GM21619 (cell line): ENCODE results near the gene SAG.

ENCODE experiments used
- ATAC-seq: cut with Tn5 transposase; IDR thresholded peaks from one replicate; pipeline ENCODE4 v1.9.1; 2021; ENCODE audit not compliant: unreplicated experiment

SAG gene

DNA sequence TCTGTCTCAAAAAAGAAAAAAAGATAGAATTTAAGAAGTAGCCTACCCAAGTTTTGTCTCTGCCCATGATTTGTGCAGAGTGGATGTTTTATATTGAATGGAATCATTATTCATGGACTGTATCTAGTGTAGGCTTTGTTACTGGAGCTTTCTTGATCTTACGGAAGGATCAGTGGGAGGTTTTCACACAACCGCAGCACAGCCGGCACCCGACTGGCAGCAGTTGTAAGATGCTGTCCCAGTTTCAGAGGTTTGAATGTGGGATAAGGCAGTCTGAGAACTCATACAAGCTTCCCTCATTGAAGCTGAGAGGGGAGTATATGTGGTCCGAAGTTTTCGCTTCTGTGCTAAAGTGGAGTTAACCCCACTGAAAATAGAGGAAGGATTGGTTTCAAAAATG is 19.7 kb upstream of the SAG start:
- no peak for ATAC-seq

- no peak for ATAC-seq
Measured at GRCh38 chr2:233288663-233289062, 19.0 kb upstream of the SAG start.

GRCh38 chr2:233289648-233290047 is 18.0 kb upstream of the SAG start:
- no peak for ATAC-seq

- no peak for ATAC-seq
Measured at GRCh38 chr2:233290051-233290845, 17.4 kb upstream of the SAG start.

- no peak for ATAC-seq
Measured at GRCh38 chr2:233295891-233296290, 11.7 kb upstream of the SAG start.

GRCh38 chr2:233297076-233297475 is 10.5 kb upstream of the SAG start:
- ATAC-seq: no peak

DNA sequence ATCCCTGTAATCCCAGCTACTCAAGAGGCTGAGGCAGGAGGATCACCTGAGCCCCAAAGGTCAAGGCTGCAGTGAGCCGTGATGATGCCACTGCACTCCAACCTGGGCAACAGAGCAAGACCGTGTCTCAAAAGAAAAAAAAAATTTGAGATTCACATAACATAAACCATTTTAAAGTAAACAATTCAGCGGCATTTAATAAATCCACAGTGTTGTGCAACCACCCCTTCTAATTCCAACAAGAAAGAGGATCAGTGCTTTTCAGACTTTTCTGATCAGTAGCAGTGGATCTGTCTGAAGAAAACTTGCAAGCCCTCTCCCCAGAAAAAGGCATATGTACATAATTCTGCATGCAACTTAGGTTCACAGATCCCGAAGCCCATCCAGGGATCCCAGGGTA is 7.2 kb upstream of the SAG start:
- no peak for ATAC-seq

- no peak for ATAC-seq
Measured at GRCh38 chr2:233301248-233301647, 6.4 kb upstream of the SAG start.

DNA sequence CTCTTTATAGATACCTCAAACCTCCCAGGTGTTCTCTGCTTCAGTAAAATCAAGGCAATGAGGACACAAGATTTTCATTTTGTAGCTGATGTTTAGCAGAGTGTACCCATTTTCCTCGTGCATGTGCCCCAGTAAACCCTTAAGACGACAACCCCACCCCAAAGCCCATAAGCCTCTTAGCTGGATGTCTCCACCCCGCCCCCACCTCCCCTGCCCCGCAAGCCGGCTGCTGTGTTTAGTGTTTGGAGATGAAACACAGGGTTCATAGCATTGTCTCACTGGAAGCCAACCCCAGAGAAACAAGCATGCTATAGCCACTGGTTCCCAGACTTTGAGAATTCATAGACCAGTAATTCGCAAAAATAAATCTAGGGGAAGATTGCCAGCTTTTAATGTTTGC is 5.8 kb upstream of the SAG start:
- no peak for ATAC-seq

GRCh38 chr2:233303252-233303651 is 4.4 kb upstream of the SAG start:
- no peak for ATAC-seq

DNA sequence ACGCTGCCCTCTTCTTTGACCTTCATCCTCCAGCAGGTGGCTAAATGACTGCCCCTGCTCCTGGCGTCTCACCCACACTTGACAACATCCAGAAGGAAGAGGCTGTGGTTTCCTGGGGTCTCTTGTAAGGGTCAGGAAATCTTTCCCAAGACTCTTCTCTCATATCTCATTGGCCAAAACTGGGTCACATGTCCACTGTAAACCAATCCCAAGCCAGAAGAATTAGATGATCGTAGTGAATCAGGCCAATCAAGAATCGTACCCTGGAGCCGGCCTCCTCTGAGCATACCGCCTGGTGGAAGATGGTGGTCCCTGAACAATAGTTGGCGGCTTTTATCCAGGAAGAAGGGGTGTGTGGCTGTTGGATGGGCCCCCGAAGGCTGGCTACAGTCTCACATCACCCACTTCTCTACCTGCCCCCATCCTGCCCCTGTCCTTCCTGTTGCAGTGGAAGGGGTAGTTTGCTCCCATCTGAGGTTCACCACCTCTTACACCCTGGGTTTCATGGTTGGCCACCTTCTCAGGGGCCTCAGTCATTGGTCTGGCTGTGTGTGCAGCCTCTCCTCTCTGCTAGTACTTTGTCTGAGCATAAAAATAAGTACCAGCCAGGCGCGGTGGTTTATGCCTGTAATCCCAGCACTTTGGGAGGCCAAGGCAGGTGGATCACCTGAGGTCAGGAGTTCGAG is 3.8 kb downstream of the SAG start:
- no peak for ATAC-seq

DNA sequence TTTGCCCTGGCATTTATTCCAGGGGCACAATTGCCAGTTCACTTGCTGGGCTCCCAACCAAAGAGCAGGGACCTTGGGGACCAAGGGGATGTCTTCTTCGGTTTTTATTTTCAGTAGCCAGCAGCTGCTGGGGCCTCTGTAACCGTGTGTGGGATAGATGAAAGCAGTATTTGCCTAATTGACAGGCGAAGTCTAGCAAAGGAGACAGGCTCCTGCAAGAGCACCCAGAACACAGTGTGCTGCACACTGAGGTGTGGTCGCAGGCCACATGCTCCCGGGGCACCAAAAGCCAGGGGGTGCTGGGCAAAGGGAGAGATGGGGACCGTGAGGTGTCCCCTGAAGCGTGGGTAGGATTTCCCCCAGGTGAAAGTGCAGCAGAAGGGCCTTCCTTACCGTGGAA is 5.3 kb downstream of the SAG start:
- ATAC-seq: no peak

GRCh38 chr2:233314180-233314925 is 6.7 kb downstream of the SAG start:
- no peak for ATAC-seq

DNA sequence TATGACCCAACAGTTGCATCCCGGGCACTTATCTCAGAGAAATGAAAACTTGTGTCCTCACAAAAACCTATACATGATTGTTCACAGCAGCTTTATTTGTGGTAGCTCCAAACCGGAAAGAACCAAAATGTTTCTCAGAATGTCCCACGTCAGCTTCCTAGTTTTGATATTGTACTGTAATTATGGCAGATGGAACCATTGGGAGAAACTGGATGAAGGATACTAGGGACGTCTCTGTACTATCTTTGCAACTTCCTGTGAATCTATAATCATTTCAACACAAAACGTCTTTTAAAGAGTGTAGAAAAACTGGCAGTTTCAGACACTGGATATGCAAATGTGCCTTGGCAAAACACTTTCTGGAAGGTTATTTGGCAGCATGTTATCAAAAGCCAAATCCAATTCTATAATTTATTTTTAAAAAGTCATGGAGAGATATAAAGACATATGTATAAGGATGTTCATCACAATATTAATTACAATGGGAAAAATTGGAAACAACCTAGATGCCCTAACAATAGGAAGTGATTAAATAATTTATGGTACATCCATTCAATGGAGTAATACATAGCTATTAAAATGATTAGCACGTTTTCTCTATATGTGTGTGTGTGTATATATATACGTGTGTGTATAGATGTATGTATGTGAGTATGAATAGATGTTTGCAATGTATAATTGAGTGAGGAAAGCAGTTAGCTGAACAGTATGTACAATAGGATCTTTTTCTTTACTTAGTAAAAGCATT is 9.8 kb downstream of the SAG start:
- no peak for ATAC-seq

GRCh38 chr2:233319256-233319655 is 11.6 kb downstream of the SAG start:
- ATAC-seq: no peak

- no peak for ATAC-seq
Measured at GRCh38 chr2:233320470-233320869, 12.9 kb downstream of the SAG start.

- no peak for ATAC-seq
Measured at GRCh38 chr2:233321166-233321565, 13.6 kb downstream of the SAG start.

DNA sequence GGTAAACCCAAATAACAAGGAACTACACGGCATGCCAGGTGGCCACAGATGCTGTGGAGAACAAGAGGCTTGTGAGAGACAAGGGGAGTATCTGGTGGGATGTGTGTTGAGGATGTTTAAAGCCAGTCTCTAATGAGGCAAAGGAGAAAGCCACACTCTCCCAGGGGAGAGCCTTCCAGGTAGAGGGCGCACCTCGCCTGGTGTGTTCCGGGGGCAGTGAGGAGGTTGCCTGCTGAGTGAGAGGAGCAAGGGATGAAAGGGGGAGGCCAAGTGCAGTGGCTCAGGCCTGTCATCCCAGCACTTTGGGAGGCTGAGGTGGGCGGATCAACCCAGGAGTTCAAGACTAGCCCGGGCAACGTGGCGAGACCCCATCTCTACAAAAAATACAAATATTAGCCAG is 16.2 kb downstream of the SAG start:
- ATAC-seq: no peak

GRCh38 chr2:233325256-233325655 is 17.6 kb downstream of the SAG start:
- ATAC-seq: no peak

- ATAC-seq: no peak
Measured at GRCh38 chr2:233325814-233326213, 18.2 kb downstream of the SAG start.

DNA sequence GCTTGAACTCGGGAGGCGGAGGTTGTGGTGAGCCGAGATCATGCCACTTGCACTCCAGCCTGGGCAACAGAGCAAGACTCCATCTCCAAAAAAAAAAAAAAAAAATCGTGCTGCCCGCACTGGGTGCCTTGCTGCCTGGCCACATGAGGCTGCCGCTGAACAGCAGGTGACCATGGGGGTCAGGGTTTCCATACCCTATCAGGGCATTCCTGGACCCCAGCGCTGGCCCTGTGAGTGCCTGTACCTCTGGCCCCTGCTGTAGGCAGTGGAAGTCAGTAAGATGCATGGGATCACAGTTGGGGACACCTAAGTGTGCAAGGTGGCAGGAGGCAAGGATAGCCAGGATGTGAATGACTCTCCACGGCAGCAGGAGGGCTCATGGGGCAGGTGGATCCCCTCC is 18.9 kb downstream of the SAG start:
- ATAC-seq: no peak
